Measurements from ENCODE around the gene XRCC2.
"Not testable (repeated sequence)": the region's sequence is repeated elsewhere in the genome, so short reads cannot be mapped to it uniquely, and the experiment has no call there.

DNA sequence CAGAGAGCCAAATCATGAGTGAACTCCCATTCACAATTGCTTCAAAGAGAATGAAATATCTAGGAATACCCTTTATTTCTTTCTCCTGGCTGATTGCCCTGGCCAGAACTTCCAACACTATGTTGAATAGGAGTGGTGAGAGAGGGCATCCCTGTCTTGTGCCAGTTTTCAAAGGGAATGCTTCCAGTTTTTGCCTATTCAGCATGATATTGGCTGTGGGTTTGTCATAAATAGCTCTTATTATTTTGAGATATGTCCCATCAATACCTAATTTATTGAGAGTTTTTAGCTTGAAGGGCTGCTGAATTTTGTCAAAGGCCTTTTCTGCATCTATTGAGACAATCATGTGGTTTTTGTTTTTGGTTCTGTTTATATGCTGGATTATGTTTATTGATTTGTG is 47.2 kb downstream of the XRCC2 start:
- not testable (repeated sequence) for TF ChIP-seq POLR2A (IDR thresholded peaks at IDR 0.05); CTCF (IDR thresholded peaks at IDR 0.05); POLR2AphosphoS5 (IDR thresholded peaks at IDR 0.05; ENCODE audit: insufficient read depth in 1 of 2, low read depth in 1 of 2)
